Activated CD4-positive, CD25-positive, alpha-beta regulatory T cell (primary cell): Measurements from ENCODE around the gene RHOC.
A peak's percentile ranks its signal among the peaks of the same experiment; 100 is the strongest.

Experiments used
- DNase-seq, 4 experiments: peaks; one replicate each; lab custom pipeline; 2025; lab: John Stamatoyannopoulos, UW

The RHOC gene

DNA sequence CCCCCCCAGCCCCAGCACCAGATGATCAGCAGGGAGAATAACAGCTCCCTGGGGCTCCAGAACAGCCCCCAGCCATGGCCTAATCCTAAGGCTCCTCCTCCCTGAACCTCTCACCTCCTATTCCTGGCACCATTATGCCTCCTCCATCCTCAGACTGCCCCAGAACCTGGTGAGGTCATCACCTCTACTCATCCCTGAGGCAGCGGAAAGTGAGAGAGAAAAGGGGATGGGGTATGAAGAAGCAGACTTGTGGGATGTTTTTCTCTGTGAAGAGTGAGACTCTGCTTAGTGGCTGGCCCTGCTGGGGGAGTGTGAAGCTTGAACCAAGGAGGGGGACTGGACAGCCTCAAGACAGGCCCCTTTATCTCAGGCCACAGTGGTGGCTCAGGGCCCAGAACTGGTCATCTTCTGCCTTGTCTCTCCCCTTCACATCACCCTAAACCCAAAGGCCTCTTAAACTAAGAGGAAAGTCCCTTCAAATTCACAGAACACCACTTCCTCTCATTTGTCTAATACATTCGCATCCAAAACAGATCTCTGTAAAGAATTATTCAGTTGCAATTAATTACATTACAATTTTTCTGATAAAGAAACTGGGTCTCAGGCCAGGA lies 10.4 kb upstream of the RHOC start:
- DNase-seq = no peak

DNA sequence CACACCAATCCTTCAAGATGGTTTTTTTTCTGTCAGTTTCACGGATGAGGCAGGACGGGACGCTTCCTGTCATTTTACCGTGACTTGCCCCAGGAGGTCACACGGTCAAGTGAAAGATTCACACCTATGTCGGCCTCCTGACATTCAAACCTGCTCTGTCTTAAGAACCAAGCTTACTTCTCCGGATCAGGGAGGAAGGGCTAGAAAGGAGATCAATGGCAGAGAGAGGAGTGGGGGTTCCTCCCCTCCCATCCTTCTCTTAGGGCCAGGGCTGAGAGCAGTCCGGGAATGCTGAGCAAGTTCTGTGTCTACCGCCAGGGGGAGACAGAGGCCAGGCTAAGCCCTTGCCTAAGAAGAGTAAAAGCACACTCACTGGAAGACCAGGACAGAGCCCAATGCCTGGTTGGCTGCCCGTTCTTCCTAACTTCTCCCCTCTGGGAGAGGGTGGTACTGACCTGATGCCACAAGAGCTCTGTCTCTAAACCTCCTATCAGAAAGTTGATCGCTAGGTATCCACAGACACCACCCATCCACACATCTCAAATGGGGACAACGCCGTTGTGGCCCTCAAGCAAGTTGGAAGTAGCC lies 9.3 kb upstream of the RHOC start:
- peak; percentile 47 to 65 (median 58) for DNase-seq

GRCh38 chr1:112715264-112716053 lies 8.5 kb upstream of the RHOC start, which contains the start of gene PPM1J:
Gene PPM1J (minus strand): TSS chr1:112715332. CDS start chr1:112715301, 31 bp downstream.
- DNase-seq = peak; percentile 92 to 96 (median 94)

- DNase-seq = no peak
Observed at GRCh38 chr1:112714313-112715263, 7.7 kb upstream of the RHOC start.

GRCh38 chr1:112713466-112714312 lies 6.8 kb upstream of the RHOC start:
- DNase-seq = no peak

GRCh38 chr1:112712701-112713128 lies 5.8 kb upstream of the RHOC start:
- no peak for DNase-seq

DNA sequence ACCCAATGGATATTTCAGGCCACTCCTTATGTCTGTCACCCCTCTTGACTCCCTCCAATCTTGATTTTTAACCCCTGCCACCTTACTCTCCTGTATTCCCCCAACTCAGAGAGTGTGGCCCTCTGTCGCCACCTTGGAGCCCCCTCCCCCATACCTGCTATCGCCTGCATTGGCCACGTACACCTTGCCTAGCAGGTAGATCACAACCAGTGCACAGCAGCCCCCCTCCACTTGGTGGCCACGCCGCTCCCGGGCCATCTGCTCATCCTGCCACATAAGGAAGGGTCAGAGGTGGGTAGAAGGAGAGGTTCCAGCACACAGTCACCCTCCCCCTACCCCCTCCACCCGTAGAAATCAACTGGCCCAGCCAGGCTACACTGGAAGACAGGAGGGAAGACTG lies 5.3 kb upstream of the RHOC start:
- DNase-seq = no peak

GRCh38 chr1:112711670-112712069 lies 4.7 kb upstream of the RHOC start:
- DNase-seq = no peak

- DNase-seq = no peak
Observed at GRCh38 chr1:112711041-112711440, 4.1 kb upstream of the RHOC start.

DNA sequence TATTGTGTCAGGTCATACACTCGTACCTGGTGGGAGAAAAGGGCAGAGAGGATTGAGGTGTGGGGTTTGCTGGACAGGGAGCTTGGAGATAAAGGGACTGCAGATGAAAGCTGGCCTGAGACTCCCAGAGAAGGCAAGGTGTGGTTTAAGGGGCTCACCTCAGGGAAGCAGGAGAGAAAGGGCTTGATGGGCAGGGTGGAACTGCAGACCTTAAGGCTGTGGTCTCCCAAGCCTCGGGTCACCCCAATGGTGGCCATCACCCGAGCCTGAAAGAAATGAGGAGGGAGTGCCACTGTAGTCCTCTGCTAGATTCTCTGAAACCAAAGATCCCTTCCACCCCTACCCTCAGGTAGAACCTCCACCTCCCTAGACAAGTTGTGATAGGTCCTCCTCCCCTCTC lies 3.7 kb upstream of the RHOC start:
- DNase-seq = no peak

GRCh38 chr1:112710159-112710558 lies 3.2 kb upstream of the RHOC start:
- DNase-seq = no peak

- DNase-seq = no peak
Observed at GRCh38 chr1:112708489-112708888, 1.6 kb upstream of the RHOC start.

DNA sequence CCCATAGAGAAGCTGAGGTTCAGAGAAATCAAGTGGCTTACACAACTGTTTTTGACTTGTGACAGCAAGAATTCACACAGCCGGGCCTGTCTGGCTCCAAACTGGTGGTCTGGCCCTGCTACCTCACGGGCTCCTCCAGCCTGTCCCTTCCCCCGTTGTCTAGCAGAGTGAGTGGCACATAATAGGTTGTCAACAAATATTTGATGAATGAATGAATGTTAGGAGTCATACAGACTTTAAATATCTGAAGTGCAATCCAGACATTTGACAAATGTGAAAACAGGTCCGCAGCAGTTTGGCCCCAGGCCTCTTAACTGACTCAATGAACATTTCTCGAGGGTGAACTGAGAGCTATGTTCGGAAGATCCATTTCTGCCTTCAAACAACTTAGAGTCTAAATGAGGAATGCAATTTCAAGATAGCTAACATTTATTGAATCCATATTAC lies 1.1 kb upstream of the RHOC start:
- no peak for DNase-seq

DNA sequence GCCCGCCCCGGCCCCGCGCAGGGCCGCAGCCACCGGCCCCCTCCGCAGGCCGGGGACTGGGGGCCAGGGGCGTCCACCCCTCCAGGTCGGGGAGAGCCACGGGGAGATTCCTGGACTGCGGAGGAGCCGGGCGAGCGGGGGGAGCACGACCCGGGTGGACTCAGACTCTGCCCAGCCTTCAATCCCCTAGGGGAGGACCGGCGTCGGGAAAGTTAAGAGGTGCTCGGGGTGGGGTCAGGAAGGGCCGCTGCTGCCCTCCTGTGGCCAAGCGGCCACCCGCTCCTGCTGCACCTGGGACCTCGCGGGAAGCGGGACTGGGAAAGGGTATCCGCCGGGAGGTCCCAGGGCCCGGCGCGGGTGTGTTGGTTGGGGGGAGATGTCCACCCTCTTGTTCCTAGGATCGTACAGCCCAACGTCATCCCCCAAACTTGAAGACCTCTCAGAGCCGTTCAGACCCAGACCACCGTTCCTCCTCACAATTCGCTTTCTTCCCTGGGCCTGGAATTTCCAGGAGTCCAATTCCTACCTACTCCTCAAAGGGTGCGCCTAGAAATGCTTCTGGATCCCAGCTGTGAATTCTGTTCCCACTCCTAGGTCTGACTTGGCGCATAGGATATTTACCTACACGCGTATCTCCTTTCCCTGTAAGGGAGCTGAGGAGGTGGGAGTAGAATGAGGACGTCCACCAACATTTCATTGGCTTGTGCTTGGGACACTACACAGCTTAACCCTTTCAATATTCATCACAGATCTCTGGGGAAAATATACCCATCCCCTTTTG lies 484 bp upstream of the RHOC start:
- DNase-seq = peak; percentile 20 to 41 (median 31)

- peak in 1 of 4 experiments; percentile 14 for DNase-seq
Observed at GRCh38 chr1:112704934-112705627, 1.8 kb downstream of the RHOC start.

DNA sequence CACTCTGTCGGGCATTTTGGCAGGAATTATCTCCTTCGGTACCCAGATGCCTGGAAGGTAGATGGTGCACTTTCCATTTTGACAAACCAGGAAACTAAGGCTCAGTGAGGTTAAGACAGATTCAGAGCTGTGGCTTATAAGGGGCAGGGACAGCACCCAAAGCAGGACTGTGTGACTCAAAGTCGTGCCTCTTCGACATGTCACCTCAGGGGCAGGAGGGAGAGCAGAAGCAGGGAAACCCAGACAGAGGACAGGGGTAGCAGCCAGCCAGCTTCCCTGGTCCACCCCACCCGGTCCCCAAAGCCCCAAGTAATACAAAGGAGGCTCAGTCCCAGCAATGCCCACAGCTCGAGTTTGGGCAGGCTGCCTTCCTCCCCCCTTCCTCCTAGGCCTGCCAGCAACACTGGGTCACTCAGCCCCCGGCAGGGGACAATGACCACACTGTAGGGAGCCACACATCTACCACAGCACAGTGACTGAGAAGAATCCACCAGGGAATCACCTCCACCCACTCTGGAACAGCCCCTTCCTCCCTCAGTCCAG lies 2.5 kb downstream of the RHOC start:
- DNase-seq = no peak

DNA sequence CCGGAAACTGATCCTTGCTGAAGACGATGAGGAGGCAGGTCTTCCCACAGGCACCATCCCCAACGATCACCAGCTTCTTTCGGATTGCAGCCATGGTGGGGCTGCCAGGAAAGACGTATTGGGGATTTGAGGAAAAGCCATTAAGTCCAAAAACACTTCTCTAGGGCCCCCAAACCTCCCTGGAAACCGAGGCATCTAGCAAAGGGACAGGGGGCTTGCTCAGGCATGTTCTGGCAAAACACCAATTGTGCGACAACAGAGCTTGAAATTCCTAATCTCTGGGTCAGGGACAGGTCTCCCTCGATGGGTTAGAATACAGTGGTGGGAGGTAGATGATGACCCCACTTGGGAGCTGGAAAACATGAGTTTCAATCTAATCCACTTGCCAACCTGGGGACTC lies 3.2 kb downstream of the RHOC start:
- DNase-seq = no peak

DNA sequence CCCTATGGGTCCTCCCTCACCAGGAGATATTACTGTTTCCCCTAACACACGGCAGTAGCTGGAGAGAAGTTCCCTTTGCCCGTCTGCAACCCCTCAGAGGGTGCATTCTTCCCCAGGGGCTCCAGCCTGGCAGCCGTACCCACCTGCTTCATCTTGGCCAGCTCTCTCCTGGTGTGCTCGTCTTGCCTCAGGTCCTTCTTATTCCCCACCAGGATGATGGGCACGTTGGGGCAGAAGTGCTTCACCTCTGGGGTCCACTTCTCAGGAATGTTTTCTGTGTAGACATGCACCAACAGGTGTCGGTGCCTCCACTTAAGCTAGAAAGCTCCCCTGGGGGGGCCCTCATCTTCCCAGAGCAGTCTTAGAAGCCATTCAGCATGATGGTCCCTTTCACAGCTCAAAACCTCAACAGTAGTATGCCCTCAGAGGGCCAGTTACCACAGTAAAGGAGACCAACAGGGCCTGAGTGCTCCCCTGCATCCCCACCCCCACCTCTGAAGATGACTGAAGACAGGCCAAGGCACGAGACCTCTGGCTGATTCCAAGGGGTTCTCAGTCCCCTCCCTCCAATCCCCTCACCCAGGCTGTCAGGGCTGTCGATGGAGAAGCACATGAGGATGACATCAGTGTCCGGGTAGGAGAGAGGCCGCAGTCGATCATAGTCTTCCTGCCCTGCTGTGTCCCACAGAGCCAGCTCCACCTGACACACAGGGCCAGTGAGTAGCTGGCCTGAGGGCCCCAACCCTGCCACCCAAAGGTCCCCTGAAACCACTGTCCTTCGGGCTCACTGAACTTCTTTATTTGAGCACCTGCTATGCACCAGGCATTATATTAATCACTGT lies 4.3 kb downstream of the RHOC start:
- no peak for DNase-seq
